Colonic mucosa (tissue), 4 donors: ENCODE data around the gene CYLD. TPM values are rescaled to one million over a fixed set of nuclear protein-coding genes. Genes with fewer than 3 reads are reported as not detected.

Experiments
- DNase-seq: peaks from one replicate; pipeline ENCODE4 v3.0.0-alpha.2; 2020
- H3K27ac ChIP-seq: fragments of 200-600 bp; one replicate; pipeline ENCODE4 v1.8.0; 2021
- H3K27me3 ChIP-seq: fragments of 200-600 bp; one replicate; pipeline ENCODE4 v1.8.0; 2021
- H3K36me3 ChIP-seq: fragments of 200-600 bp; one replicate; pipeline ENCODE4 v1.8.0; 2021
- H3K4me1 ChIP-seq: fragments of 200-600 bp; one replicate; pipeline ENCODE4 v1.8.0; 2021; ENCODE audit warnings: mild to moderate bottlenecking
- H3K4me3 ChIP-seq: fragments of 200-600 bp; one replicate; pipeline ENCODE4 v1.8.0; 2021
- H3K9ac ChIP-seq, 2 donors: one replicate each; pipeline ENCODE4 v1.7.0; 2013; ENCODE audit warnings: control low read depth in 2 of 2, low read depth in 2 of 2, low read length in 2 of 2
- H3K9me3 ChIP-seq: fragments of 200-600 bp; one replicate; pipeline ENCODE4 v1.8.0; 2021
- intact Hi-C: fragments of 100-400 bp; cut with DNase I; formaldehyde crosslinking; loops from one replicate; pipeline ENCODE4 v1.14.1; 2022
- total RNA-seq, 2 donors: library from RNA; stranded (reverse); fragmentation: NEBNext Ultra II Directional in 1 of 2; extraction: Animal tissue kit (Norgen Biotek cat#: 25700) in 1 of 2; gene quantifications; one replicate each; pipeline ENCODE4 v1.2.1, GENCODE V29; 2021
- TF ChIP-seq, protein P1 (sequence below): fragments of 200-600 bp; IDR thresholded peaks from one replicate; pipeline ENCODE4 v1.8.0; 2022; ENCODE audit warnings: antibody characterized with exemption, mild to moderate bottlenecking
- donor health status: healthy.
- donor health status: DM: no; HTN: no; CAD: no.
- donor health status: DM: no; HTN: no; CAD: no.

The CYLD gene
- total RNA-seq, 2 donors from 2014 or later, result 15.8 to 31.5 TPM

DNA sequence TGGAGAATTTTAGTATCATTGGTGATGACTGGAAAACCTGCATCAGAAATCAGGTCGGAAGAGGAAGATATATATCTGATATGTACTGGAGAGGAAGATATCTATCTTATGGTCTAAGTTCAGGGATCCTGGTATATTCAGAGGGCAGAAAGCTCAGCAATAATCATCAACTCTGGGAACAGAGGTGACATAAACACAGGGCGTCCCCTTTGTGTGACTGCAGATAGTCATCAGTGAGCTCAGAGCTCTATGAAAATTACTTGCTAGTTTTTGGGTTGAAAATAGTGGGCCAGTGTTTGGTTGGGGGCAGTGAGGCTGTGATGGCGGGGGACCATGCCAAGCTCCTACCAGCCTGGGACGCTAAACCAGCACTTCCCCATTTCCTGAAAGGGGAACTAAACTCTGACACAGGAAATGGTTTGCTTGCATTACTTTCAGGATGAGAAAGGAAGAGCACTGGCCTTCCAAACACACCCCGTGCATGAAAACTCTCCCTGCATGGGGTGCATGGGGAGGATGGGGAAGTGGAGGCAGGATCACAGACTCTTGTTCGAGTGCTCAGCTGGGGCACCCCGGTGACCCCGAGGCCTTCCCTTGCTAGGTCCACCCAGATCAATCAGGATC is 32.7 kb upstream of the CYLD start:
- H3K27ac ChIP-seq, result no peak overlapping the region
- intact Hi-C loops, result no loop called here
- DNase-seq, result no peak
- H3K9me3 ChIP-seq, result no peaks in the 10 kb centered on the region
- H3K9ac ChIP-seq, result no peak overlapping the region
- TF ChIP-seq, protein P1, sequence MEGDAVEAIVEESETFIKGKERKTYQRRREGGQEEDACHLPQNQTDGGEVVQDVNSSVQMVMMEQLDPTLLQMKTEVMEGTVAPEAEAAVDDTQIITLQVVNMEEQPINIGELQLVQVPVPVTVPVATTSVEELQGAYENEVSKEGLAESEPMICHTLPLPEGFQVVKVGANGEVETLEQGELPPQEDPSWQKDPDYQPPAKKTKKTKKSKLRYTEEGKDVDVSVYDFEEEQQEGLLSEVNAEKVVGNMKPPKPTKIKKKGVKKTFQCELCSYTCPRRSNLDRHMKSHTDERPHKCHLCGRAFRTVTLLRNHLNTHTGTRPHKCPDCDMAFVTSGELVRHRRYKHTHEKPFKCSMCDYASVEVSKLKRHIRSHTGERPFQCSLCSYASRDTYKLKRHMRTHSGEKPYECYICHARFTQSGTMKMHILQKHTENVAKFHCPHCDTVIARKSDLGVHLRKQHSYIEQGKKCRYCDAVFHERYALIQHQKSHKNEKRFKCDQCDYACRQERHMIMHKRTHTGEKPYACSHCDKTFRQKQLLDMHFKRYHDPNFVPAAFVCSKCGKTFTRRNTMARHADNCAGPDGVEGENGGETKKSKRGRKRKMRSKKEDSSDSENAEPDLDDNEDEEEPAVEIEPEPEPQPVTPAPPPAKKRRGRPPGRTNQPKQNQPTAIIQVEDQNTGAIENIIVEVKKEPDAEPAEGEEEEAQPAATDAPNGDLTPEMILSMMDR, result no peak
- no peaks in the 10 kb centered on the region for H3K4me1 ChIP-seq
- H3K27me3 ChIP-seq, result no peaks in the 10 kb centered on the region
- H3K4me3 ChIP-seq, result no peak overlapping the region
- no peaks in the 10 kb centered on the region for H3K36me3 ChIP-seq

DNA sequence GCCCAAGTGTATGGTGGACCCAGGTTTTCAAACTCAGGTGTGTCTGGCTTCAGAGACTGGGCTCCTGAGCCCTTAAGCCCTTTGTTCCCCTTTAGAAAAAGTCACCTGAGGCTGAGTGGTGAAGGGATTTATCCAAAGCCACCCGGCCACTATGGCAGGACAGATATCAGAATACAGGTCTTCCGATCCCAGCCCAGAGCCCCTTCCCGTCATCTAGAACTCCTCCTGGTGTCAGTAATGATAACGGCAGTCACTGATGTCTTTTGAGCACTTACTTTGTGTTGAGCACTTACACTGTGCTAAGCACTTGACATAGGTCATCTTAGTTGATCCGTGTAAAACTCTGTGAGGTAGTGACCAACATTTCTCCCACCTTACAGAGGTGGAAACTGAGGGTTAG is 31.9 kb upstream of the CYLD start:
- Histone ChIP-seq H3K4me3 (no peak overlapping the region), H3K36me3 (no peaks in the 10 kb centered on the region), H3K4me1 (no peaks in the 10 kb centered on the region), H3K27ac (no peak overlapping the region), H3K27me3 (no peaks in the 10 kb centered on the region), H3K9ac (no peak overlapping the region), H3K9me3 (no peaks in the 10 kb centered on the region)
- TF ChIP-seq, protein P1, result no peak
- intact Hi-C loops, result no loop called here
- no peak for DNase-seq

DNA sequence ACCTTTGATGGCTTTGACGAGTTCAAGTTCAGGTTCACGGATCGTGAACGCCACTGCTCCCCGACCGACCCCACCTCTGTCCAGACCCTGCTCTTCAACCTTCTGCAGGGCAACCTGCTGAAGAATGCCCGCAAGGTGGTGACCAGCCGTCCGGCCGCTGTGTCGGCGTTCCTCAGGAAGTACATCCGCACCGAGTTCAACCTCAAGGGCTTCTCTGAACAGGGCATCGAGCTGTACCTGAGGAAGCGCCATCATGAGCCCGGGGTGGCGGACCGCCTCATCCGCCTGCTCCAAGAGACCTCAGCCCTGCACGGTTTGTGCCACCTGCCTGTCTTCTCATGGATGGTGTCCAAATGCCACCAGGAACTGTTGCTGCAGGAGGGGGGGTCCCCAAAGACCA is 30.8 kb upstream of the CYLD start:
- no peaks in the 10 kb centered on the region for H3K4me1 ChIP-seq
- DNase-seq, result no peak
- no peak overlapping the region for H3K27ac ChIP-seq
- no peak overlapping the region for H3K4me3 ChIP-seq
- no peaks in the 10 kb centered on the region for H3K36me3 ChIP-seq
- no peak overlapping the region for H3K9ac ChIP-seq
- intact Hi-C loops, result no loop called here
- no peaks in the 10 kb centered on the region for H3K9me3 ChIP-seq
- H3K27me3 ChIP-seq, result no peaks in the 10 kb centered on the region
- TF ChIP-seq, protein P1, result no peak

GRCh38 chr16:50711862-50712559 is 29.9 kb upstream of the CYLD start:
- Histone ChIP-seq H3K27me3 (no peaks in the 10 kb centered on the region), H3K4me3 (no peak overlapping the region), H3K9ac (no peak overlapping the region), H3K4me1 (no peaks in the 10 kb centered on the region), H3K27ac (no peak overlapping the region), H3K36me3 (no peaks in the 10 kb centered on the region), H3K9me3 (no peaks in the 10 kb centered on the region)
- no peak for DNase-seq
- intact Hi-C loops, result no loop called here
- TF ChIP-seq, protein P1, result no peak

- Histone ChIP-seq H3K36me3 (no peaks in the 10 kb centered on the region), H3K27ac (no peak overlapping the region), H3K9me3 (no peaks in the 10 kb centered on the region), H3K4me1 (no peaks in the 10 kb centered on the region), H3K9ac (no peak overlapping the region), H3K4me3 (no peak overlapping the region), H3K27me3 (no peaks in the 10 kb centered on the region)
- TF ChIP-seq, protein P1, result no peak
- no peak for DNase-seq
- intact Hi-C loops, result no loop called here
These were observed 29.4 kb upstream of the CYLD start for GRCh38 chr16:50712560-50712898.
